ENCODE measurements around the gene WNT3A.
A peak's percentile ranks its signal among the peaks of the same experiment; 100 is the strongest.

Gene WNT3A

DNA sequence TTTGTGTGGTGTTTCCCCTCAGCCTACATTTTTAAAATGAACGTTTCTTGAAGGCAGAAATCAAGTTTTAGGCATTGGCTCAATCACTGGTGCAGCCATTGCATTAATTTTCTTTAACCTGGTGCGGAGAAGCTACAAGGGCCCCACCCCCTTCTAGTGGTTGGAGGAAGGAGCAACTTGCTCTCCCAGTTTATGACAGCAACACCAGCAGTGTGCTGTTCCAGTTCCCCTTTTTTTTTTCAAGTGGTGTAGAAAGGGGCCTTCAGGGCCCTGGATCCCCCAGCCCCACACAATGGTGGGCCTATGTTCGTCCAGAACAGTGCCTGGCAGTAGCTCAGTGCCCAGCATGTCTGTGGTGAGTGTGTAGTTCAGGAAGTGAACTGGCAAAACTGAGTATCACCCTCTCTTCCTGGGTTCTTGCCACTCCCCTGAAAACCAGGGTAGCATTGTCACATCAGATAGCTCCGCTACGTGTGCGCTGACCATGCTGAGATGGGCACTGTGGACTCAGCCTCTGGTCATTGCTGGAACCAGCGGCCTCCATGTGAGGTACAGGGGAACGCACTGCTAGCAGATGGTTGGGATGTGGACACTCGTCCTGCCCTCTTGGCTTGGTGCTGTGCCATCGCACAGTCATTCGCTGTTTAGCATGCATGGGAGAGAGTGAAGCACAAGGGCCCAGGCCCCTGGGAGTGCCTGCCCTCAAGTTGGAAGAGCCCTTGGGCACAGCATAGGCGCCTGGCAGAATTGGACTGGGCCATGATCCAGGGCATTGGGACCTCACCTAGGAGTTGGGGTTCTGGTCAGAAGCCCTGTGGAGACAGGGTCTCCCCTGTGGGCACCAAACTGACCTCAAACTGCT, 83.0 kb downstream of the WNT3A start:
- DNase-seq (ENCODE audit: low read depth in 1 of 2, low spot score in 1 of 2): no peak
- no peak for TF ChIP-seq JUND (IDR thresholded peaks at IDR 0.05; ENCODE audit: low read depth)
- in situ Hi-C loops (cut with HindIII; ENCODE audit: low pct_unique_long_range_greater_than_20kb, low sequenced_read_pairs): no loop called here

DNA sequence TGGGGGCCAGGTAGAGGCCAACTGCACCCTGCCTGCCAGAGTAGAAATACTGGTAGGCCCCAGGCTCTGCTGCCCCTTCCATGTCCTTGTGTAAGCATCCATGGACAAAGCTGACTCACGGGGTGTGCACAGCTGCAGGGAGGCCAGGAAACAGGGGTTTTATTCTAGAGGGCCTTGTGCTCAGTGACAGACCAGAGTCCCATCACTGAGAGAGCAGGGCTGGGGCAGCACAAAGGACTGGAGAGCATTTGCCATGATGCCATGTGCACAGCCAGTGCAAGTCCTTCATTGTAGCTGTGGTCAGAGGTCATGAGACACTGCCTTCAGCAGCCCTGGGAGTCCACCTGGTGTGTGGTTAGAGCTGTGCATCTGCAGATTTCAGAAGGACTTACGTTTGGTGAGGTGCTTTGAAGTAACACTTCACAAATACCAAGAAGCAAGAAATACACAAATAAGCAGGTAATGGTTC, 83.8 kb downstream of the WNT3A start:
- TF ChIP-seq JUND (IDR thresholded peaks at IDR 0.05; ENCODE audit: low read depth): no peak
- no peak for DNase-seq (ENCODE audit: low read depth in 1 of 2, low spot score in 1 of 2)
- in situ Hi-C loops (cut with HindIII; ENCODE audit: low pct_unique_long_range_greater_than_20kb, low sequenced_read_pairs): no loop called here

DNA sequence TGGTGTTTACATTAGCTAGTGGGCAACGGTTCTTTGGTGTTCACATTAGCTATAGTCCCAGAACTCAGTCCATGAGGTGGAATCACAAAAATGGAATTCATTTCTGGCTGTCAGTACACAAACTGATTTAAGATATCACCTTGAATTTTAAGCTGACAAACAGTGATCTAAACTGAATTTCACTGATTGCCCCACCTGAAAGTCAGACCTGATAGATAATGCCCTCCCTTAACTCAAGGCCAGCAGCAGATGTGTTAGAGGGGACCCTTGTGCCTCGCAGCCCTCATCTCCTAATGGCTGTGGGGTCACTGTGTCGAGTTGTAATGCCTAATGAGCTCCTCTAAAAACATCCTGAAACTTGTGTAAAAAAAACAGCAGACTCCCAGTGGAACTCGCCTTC, 84.3 kb downstream of the WNT3A start:
- DNase-seq (ENCODE audit: low read depth in 1 of 2, low spot score in 1 of 2): no peak
- TF ChIP-seq JUND (IDR thresholded peaks at IDR 0.05; ENCODE audit: low read depth): no peak
- in situ Hi-C loops (cut with HindIII; ENCODE audit: low pct_unique_long_range_greater_than_20kb, low sequenced_read_pairs): no loop called here

DNA sequence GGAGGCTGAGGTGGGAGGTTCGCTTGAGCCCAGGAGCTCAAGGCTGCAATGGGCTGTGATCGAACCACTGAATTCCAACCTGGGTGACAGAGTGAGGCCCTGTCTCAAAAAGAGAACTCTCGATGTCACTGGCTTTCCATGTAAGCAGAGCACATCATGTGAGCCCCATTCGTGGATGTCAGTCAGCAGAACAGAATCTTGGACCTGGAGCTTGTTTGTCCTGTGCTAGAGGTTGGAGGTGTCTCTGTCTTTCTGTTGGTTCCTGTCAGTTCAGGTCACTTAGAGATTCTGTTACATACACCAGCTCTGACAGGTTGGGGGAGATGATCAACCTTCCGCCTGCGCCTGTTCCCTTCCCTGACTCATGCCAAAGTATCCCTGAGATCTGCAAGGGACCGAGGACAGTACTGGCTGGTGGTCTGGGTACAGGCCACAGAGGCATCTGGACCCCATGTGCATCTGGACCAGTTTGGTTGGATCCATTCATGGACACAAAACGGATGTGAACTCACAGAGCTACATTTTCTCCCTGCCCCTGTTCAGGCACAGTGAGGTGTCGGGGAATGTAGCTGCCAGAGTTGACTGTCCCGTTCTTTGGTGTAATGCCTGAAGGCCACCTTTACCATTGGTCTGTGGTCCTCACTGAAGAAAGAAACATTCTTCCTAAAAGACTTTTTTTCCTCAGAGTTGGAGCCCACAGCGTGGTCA, 85.7 kb downstream of the WNT3A start:
- DNase-seq (ENCODE audit: low read depth in 1 of 2, low spot score in 1 of 2): peak in 1 of 2 experiments; percentile 70
- in situ Hi-C loops (cut with HindIII; ENCODE audit: low pct_unique_long_range_greater_than_20kb, low sequenced_read_pairs): no loop called here
- no peak for TF ChIP-seq JUND (IDR thresholded peaks at IDR 0.05; ENCODE audit: low read depth)

DNA sequence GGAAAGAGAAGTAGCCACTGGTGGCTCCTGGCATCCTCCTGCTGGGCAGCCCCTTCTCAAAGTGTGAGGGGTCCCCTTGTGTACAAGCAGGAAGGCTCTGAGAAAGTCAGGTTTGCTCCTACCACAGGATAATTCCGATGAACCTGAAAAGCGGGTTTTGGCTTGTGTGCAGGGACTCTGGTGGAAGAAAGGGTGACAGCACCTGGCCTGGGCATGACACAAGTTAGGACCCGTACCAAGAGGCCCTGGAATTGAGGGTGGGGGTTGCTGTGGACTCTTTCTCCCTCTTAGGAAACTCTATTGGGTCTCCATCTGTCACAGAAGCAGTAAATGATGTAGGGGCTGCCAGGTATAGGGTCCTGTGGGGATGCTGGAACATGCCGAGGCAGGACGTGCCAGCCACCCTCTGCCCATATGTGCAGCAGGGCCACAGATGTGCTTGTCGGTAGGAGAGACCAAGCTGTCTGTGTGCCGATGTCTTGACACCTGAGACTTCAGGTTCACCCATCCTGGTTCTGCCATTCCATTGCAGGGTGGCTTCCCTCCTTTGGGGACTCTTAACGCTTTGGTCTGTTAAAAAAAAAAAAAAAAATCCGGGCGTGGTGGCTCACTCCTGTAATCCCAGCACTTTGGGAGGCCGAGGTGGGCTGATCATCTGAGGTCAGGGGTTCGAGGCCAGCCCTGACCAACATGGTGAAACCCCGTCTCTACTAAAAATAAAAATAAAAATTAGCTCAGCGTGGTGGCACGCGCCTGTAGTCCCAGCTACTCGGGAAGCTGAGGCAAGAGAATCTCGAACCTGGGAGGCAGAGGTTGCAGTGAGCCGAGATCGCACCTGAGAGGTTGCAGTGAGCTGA, 86.5 kb downstream of the WNT3A start:
- in situ Hi-C loops (cut with HindIII; ENCODE audit: low pct_unique_long_range_greater_than_20kb, low sequenced_read_pairs): no loop called here
- TF ChIP-seq JUND (IDR thresholded peaks at IDR 0.05; ENCODE audit: low read depth): no peak
- DNase-seq (ENCODE audit: low read depth in 1 of 2, low spot score in 1 of 2): peak; percentile 67 to 90

DNA sequence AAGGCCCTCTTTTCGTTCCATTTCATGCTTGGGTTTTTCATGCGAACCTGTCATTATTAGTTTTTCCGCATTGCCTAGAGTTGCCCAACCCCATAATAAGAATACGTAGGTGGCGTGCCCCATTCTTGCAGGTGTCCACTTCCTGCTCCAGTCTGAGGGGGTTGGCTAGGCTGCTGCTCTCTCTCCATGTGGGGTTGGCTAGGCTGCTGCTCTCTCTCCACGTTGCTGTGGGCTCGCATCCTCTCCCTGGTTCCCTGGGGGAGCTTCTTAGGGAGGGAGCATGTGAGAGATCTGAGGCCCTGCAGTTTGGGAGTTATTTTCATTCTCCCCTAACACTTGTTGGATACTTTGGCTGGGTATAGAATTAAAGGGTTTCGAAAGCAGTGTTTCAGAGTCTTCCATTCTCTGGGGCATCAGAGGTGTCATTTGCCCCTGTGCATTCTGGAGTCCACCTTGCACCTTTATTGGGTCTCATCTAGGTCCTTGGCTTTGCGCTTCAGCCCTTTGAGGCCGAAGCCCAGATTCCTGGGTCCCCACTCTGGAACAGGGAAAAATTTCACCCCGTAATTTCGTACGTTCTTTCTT, 87.7 kb downstream of the WNT3A start:
- in situ Hi-C loops (cut with HindIII; ENCODE audit: low pct_unique_long_range_greater_than_20kb, low sequenced_read_pairs): no loop called here
- DNase-seq (ENCODE audit: low read depth in 1 of 2, low spot score in 1 of 2): peak in 1 of 2 experiments; percentile 0
- no peak for TF ChIP-seq JUND (IDR thresholded peaks at IDR 0.05; ENCODE audit: low read depth)

DNA sequence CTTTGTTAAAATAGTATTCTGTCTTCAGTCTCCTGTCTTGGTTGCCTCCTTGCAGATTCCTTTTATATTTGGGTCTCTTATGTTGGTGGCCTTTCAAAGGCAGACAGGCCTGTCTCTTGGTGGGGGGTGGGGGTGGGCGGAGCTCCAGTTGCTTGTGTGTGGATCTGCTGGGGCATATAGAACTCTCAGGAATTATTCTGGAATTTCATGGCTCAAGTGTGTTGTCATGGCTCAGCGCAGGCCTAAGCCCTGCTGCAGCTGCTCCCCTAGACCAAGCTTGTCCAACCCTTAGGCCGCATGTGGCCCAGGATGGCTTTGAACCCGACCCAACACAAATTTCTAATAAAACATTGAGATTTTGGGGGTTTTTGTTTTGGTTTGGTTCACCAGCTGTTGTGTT, 88.4 kb downstream of the WNT3A start:
- in situ Hi-C loops (cut with HindIII; ENCODE audit: low pct_unique_long_range_greater_than_20kb, low sequenced_read_pairs): no loop called here
- peak in 1 of 2 experiments; percentile 0 for DNase-seq (ENCODE audit: low read depth in 1 of 2, low spot score in 1 of 2)
- TF ChIP-seq JUND (IDR thresholded peaks at IDR 0.05; ENCODE audit: low read depth): no peak

DNA sequence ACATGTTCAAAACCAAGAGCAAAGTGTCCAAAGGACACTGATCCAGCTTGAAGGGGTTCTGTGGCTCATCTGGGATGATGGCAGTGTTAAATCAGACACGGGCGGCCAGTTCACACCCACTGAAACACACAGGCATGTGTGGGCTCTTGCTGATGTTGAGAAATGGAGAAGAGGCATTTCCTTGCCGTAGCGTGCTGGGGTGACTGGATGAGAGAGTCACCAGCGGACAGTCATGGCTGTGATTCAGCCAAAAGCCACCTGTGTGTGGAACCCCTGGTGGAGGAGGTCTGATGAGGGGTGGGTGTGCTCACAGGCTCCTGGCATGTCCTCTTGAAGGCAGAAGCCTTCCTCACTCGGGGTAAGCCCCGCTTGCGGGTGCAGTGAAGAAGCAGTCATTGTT, 89.1 kb downstream of the WNT3A start:
- TF ChIP-seq JUND (IDR thresholded peaks at IDR 0.05; ENCODE audit: low read depth): no peak
- in situ Hi-C loops (cut with HindIII; ENCODE audit: low pct_unique_long_range_greater_than_20kb, low sequenced_read_pairs): no loop called here
- peak in 1 of 2 experiments; percentile 1 for DNase-seq (ENCODE audit: low read depth in 1 of 2, low spot score in 1 of 2)

DNA sequence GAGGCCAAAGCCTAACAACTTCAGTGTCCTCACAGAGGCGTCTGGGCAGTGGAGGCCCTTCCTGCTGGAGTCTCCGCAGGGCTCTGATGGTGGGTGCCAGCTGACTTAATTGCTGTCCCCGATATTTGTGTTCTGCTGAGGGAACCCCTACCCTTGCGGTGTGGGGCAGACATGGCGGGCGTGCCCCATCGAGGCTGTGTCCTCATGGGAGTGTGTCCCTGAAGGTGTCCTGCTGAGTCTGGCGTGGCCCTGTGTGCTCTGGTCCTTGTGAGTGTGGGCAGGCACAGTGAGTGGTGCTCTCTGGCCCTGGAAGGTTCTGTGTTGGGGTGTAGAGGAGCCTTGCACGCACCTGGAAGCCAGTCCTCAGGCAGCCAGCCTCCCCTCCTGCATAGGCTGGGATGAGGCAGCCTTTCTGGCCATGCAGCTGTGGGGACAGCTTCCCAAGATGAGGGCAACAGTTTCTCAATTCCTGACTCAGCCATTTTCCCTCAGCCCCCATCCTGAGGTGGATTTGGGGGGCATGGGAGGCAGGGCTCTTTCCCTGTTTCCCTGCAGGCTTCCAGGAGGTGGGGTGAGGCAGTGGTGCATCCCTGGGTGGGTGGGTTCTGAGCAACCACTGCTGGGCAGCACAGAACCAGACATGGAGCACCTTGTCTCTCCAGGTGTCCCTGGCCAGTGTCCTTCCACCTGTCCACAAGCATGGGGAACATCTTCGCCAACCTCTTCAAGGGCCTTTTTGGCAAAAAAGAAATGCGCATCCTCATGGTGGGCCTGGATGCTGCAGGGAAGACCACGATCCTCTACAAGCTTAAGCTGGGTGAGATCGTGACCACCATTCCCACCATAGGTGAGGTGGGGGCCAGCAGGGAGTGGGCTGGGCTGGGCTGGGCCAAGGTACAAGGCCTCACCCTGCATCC, 89.9 kb downstream of the WNT3A start:
- in situ Hi-C loops (cut with HindIII; ENCODE audit: low pct_unique_long_range_greater_than_20kb, low sequenced_read_pairs): no loop called here
- DNase-seq (ENCODE audit: low read depth in 1 of 2, low spot score in 1 of 2): no peak
- no peak for TF ChIP-seq JUND (IDR thresholded peaks at IDR 0.05; ENCODE audit: low read depth)

DNA sequence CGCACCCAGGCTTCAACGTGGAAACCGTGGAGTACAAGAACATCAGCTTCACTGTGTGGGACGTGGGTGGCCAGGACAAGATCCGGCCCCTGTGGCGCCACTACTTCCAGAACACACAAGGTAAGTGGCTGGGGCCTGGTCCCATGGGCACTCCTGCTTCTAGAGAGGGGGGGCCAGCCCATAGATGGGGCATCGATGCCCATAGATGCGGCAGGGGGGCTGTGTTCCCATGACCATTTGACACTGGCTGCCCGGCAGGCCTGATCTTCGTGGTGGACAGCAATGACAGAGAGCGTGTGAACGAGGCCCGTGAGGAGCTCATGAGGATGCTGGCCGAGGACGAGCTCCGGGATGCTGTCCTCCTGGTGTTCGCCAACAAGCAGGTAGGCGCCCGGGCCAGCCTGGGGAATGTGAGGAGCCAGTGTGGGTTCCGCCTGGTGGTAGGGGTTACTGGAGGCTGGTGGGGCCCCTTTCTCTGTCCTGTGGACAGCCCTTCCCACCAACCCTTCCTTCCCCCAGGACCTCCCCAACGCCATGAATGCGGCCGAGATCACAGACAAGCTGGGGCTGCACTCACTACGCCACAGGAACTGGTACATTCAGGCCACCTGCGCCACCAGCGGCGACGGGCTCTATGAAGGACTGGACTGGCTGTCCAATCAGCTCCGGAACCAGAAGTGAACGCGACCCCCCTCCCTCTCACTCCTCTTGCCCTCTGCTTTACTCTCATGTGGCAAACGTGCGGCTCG, 90.7 kb downstream of the WNT3A start:
- no peak for DNase-seq (ENCODE audit: low read depth in 1 of 2, low spot score in 1 of 2)
- no peak for TF ChIP-seq JUND (IDR thresholded peaks at IDR 0.05; ENCODE audit: low read depth)
- in situ Hi-C loops (cut with HindIII; ENCODE audit: low pct_unique_long_range_greater_than_20kb, low sequenced_read_pairs): no loop called here
